HepG2 (cell line): ENCODE data around the gene FAM200B. TPM values are rescaled to one million over a fixed set of nuclear protein-coding genes. Genes with fewer than 3 reads are reported as not detected.

Experiments used
- ATAC-seq: fragments of 200-7000 bp; cut with Tn5 transposase; 3 replicates; pipeline ENCODE4 v1.9.1; 2020; ENCODE audit warnings: mild to moderate bottlenecking, moderate library complexity
- BruUV-seq: library from RNA; stranded (reverse); fragments of 400-500 nt; replicated peaks from 2 replicates; lab custom pipeline; 2021; lab: Mats Ljungman, UMichigan
- CTCF ChIA-PET: fragments of 300-600 bp; formaldehyde crosslinking; extraction: SDS; loops from one replicate; lab custom pipeline; 2021; ENCODE audit warnings: low total read pairs, inconsistent platforms, low intra/inter-chr PET ratio; lab: Yijun Ruan, JAX
- POLR2A ChIA-PET: fragments of 350-600 bp; sonication (Branson Sonifier 250); formaldehyde crosslinking; loops from one replicate; lab custom pipeline; 2020; ENCODE audit warnings: antibody characterized with exemption, inconsistent platforms; lab: Yijun Ruan, JAX
- DNase-seq: peaks from one replicate; pipeline ENCODE4 v3.0.0-alpha.2; 2015; ENCODE audit warnings: low spot score
- FAIRE-seq: peaks from 3 replicates; lab custom pipeline; 2011; peaks lifted over from hg19 to GRCh38; lab: Jason Lieb, UNC
- H2AFZ ChIP-seq: one replicate; pipeline ENCODE4 v1.6.1; 2011; ENCODE audit warnings: low read length, inconsistent platforms
- H3K27ac ChIP-seq: fragments of 300-600 bp; 3 replicates; pipeline ENCODE4 v1.8.0; 2011; ENCODE audit warnings: mixed run types, mild to moderate bottlenecking, mixed read lengths, low read length, inconsistent platforms; ENCODE audit not compliant: insufficient read depth; ENCODE audit errors: extremely low read length
- H3K27me3 ChIP-seq, 2 experiments: fragments of 200-600 bp in 1 of 2; 2 replicates in 1 of 2; 3 replicates in 1 of 2; pipeline versions ENCODE4 v1.6.0 to v1.8.0; 2011; ENCODE audit warnings: low read length in 2 of 2, mild to moderate bottlenecking in 2 of 2, moderate library complexity in 2 of 2, inconsistent platforms in 1 of 2; ENCODE audit not compliant: insufficient read depth in 2 of 2, control insufficient read depth in 1 of 2
- H3K36me3 ChIP-seq, 2 experiments: fragments of 200-600 bp in 1 of 2; replicated peaks in 1 of 2; 2 replicates in 1 of 2; 3 replicates in 1 of 2; pipeline versions ENCODE4 v1.5.1 to v1.8.0; 2011; ENCODE audit warnings: low read length in 2 of 2, inconsistent platforms in 1 of 2; ENCODE audit not compliant: insufficient read depth in 2 of 2, control insufficient read depth in 1 of 2
- H3K4me1 ChIP-seq: 2 replicates; pipeline ENCODE4 v1.5.1; 2012; ENCODE audit warnings: low read length, inconsistent platforms; ENCODE audit not compliant: insufficient read depth
- H3K4me2 ChIP-seq: 2 replicates; pipeline ENCODE4 v1.6.0; 2011; ENCODE audit warnings: low read depth, low read length, inconsistent platforms
- H3K4me3 ChIP-seq, 3 experiments: fragments of 200-600 bp in 1 of 3; sonication (generic), shearing (Covaris generic) in 1 of 3; replicated peaks in 1 of 3; 2 replicates each; pipeline ENCODE4 v1.5.1; 2011 to 2016; ENCODE audit warnings: low read length in 3 of 3, inconsistent platforms in 2 of 3, low read depth in 2 of 3, mild to moderate bottlenecking in 2 of 3, control low read depth in 1 of 3, mixed read lengths in 1 of 3; ENCODE audit not compliant: insufficient read depth in 1 of 3
- H3K79me2 ChIP-seq: one replicate; pipeline ENCODE4 v1.6.1; 2011; ENCODE audit warnings: low read length, inconsistent platforms; ENCODE audit not compliant: insufficient read depth
- H3K9ac ChIP-seq: 2 replicates; pipeline ENCODE4 v1.6.0; 2011; ENCODE audit warnings: mild to moderate bottlenecking, low read depth, low read length, inconsistent platforms; ENCODE audit not compliant: insufficient read depth
- H3K9me3 ChIP-seq: 2 replicates; pipeline ENCODE4 v1.5.1; 2012; ENCODE audit warnings: mild to moderate bottlenecking, low read length
- H4K20me1 ChIP-seq: 2 replicates; pipeline ENCODE4 v1.6.0; 2011; ENCODE audit warnings: inconsistent platforms, mild to moderate bottlenecking, low read length, moderate library complexity; ENCODE audit not compliant: insufficient read depth
- ATF1 ChIP-seq: IDR thresholded peaks from 2 replicates; pipeline ENCODE4 v1.6.1; 2016; ENCODE audit warnings: mild to moderate bottlenecking, control low read depth
- CC2D1A ChIP-seq: sonication (generic); formaldehyde crosslinking; IDR thresholded peaks from 2 replicates; pipeline ENCODE4 v1.8.1; 2023; ENCODE audit warnings: mild to moderate bottlenecking, missing genetic modification reagents
- ELF4 ChIP-seq: sonication (generic); formaldehyde crosslinking; IDR thresholded peaks from 2 replicates; pipeline ENCODE4 v1.5.0; 2020; ENCODE audit warnings: missing genetic modification reagents, mild to moderate bottlenecking, moderate library complexity, borderline replicate concordance
- FUBP1 ChIP-seq: sonication (generic); formaldehyde crosslinking; IDR thresholded peaks from 2 replicates; pipeline ENCODE4 v1.5.1; 2020; ENCODE audit warnings: missing genetic modification reagents, mild to moderate bottlenecking, borderline replicate concordance
- GABPB1 ChIP-seq: IDR thresholded peaks from 2 replicates; pipeline ENCODE4 v1.6.1; 2016; ENCODE audit warnings: mild to moderate bottlenecking, missing genetic modification reagents, moderate library complexity, missing compliant biosample characterization
- HOXA5 ChIP-seq: sonication (generic); formaldehyde crosslinking; IDR thresholded peaks from 2 replicates; pipeline ENCODE4 v1.4.0; 2020; ENCODE audit warnings: missing genetic modification reagents
- KLF9 ChIP-seq: IDR thresholded peaks from 2 replicates; pipeline ENCODE4 v1.6.1; 2016; ENCODE audit warnings: low read depth
- MAFG ChIP-seq: sonication (generic); formaldehyde crosslinking; IDR thresholded peaks from 2 replicates; pipeline ENCODE4 v1.5.1; 2020; ENCODE audit warnings: mild to moderate bottlenecking, missing genetic modification reagents
- MEIS1 ChIP-seq: sonication (generic); formaldehyde crosslinking; IDR thresholded peaks from 2 replicates; pipeline ENCODE4 v1.9.0; 2021; ENCODE audit warnings: mild to moderate bottlenecking, missing genetic modification reagents, moderate library complexity, borderline replicate concordance
- NFE2L2 ChIP-seq: fragments of 150-350 bp; IDR thresholded peaks from 2 replicates; pipeline ENCODE4 v1.6.1; 2014; ENCODE audit warnings: low read length
- RELA ChIP-seq: sonication (generic); formaldehyde crosslinking; IDR thresholded peaks from 2 replicates; pipeline ENCODE4 v1.4.0; 2020; ENCODE audit warnings: missing genetic modification reagents
- TOE1 ChIP-seq: sonication (generic); formaldehyde crosslinking; IDR thresholded peaks from 2 replicates; pipeline ENCODE4 v1.4.0; 2020; ENCODE audit warnings: mild to moderate bottlenecking, missing genetic modification reagents
- ZFX ChIP-seq: sonication (generic); formaldehyde crosslinking; IDR thresholded peaks from 2 replicates; pipeline ENCODE4 v1.4.0; 2020; ENCODE audit warnings: mild to moderate bottlenecking, low read depth, missing genetic modification reagents, moderate library complexity
- ZNF253 ChIP-seq: sonication (generic); formaldehyde crosslinking; IDR thresholded peaks from 2 replicates; pipeline ENCODE4 v1.8.0; 2022; ENCODE audit warnings: mild to moderate bottlenecking, missing genetic modification reagents, borderline replicate concordance
- ZNF280B ChIP-seq: sonication (generic); formaldehyde crosslinking; IDR thresholded peaks from 2 replicates; pipeline ENCODE4 v1.5.0; 2020; ENCODE audit warnings: missing genetic modification reagents, mild to moderate bottlenecking, borderline replicate concordance
- WGBS: methylation state at CpG from one replicate; pipeline ENCODE4 v1.1.6; 2017; ENCODE audit warnings: low lambda C conversion rate; 5-methylcytosine and 5-hydroxymethylcytosine counted together
- in situ Hi-C: cut with HindIII; loops from 2 replicates; pipeline ENCODE4 v1.10.0; 2017; ENCODE audit warnings: low pct_unique_long_range_greater_than_20kb; ENCODE audit not compliant: extremely low pct_ligation_motif_present
- intact Hi-C: fragments of 100-400 bp; cut with micrococcal nuclease; formaldehyde crosslinking; loops from one replicate; pipeline ENCODE4 v1.10.0; 2022; ENCODE audit not compliant: unreplicated experiment
- polyA plus RNA-seq, 8 experiments: library from polyadenylated mRNA; depleted of rRNA in 3 of 8; stranded (reverse) in 7 of 8; unstranded in 1 of 8; fragments of >200 nt; fragmentation: Illumina TruSeq in 4 of 8; extraction: Trizol in 4 of 8; gene quantifications; 2 replicates each; pipeline versions ENCODE4 v1.2.1 to v1.2.3, GENCODE V29; 2011 to 2016; ENCODE audit warnings: low read depth in 4 of 8, missing spikeins in 1 of 8, mixed read lengths in 1 of 8; ENCODE audit not compliant: insufficient read depth in 1 of 8
- total RNA-seq, 5 experiments: library from RNA; depleted of rRNA; stranded (reverse); fragments of >200 nt; fragmentation: Illumina TruSeq; extraction: Trizol; gene quantifications; 2 replicates each; pipeline ENCODE4 v1.2.3, GENCODE V29; 2016; ENCODE audit warnings: low read depth in 1 of 5
- TF ChIP-seq, protein P1 (sequence below): sonication (generic); formaldehyde crosslinking; IDR thresholded peaks from 2 replicates; pipeline ENCODE4 v1.4.0; 2020; ENCODE audit warnings: missing genetic modification reagents, mild to moderate bottlenecking, borderline replicate concordance
- TF ChIP-seq, protein P2 (sequence below): IDR thresholded peaks from 2 replicates; pipeline ENCODE4 v1.6.1; 2016; ENCODE audit warnings: missing compliant biosample characterization, missing genetic modification reagents, borderline replicate concordance

FAM200B gene
- total and polyA plus RNA-seq, 2 of the 13 experiments (the other 11 are each of a cell fraction or from before 2014, with no cell fraction given), result 25.6 to 41.8 TPM

DNA sequence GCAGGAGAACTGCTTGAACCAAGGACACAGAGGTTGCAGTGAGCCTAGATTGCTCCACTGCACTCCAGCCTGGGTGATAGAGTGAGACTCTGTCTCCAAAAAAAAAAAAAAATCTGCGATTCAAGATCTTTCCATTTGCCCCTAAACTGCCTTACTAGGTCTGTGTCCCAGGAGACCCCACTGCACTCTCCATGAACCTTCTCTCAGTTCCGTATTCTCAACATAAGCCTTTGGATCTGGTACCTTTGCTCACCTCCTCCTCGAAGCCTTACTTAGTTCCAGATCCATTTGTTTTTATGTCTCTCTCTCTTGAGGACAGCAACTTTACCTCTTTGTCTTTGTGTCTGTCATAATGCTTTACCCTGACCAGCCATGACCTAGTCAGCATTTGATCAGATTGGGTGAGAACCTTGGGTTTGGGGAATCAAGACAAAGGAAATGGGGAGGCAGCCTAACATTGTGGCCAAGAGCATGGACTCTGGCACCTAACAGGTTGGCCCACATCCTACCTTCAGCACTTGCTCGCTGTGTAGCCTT is 55.0 kb downstream of the FAM200B start:
- CTCF ChIA-PET, result no interaction called here
- peaks cover 0 to 10% of the 10 kb centered on the region in 2 experiments; a peak in 2 of 5 replicates for H3K27me3 ChIP-seq
- intact Hi-C loops, result no loop called here
- TF ChIP-seq GABPB1 (CRISPR knock-in tag) (no peak), ZFX (CRISPR knock-in tag) (no peak), MAFG (CRISPR knock-in tag) (no peak), ZNF280B (CRISPR knock-in tag) (no peak), NFE2L2 (no peak), ATF1 (CRISPR knock-in tag) (no peak), HOXA5 (no peak), ELF4 (CRISPR knock-in tag) (no peak), KLF9 (CRISPR knock-in tag) (no peak), CC2D1A (CRISPR knock-in tag) (no peak), ZNF253 (no peak), TOE1 (CRISPR knock-in tag) (no peak), FUBP1 (CRISPR knock-in tag) (no peak), MEIS1 (CRISPR knock-in tag) (no peak), RELA (CRISPR knock-in tag) (no peak)
- TF ChIP-seq, protein P1, sequence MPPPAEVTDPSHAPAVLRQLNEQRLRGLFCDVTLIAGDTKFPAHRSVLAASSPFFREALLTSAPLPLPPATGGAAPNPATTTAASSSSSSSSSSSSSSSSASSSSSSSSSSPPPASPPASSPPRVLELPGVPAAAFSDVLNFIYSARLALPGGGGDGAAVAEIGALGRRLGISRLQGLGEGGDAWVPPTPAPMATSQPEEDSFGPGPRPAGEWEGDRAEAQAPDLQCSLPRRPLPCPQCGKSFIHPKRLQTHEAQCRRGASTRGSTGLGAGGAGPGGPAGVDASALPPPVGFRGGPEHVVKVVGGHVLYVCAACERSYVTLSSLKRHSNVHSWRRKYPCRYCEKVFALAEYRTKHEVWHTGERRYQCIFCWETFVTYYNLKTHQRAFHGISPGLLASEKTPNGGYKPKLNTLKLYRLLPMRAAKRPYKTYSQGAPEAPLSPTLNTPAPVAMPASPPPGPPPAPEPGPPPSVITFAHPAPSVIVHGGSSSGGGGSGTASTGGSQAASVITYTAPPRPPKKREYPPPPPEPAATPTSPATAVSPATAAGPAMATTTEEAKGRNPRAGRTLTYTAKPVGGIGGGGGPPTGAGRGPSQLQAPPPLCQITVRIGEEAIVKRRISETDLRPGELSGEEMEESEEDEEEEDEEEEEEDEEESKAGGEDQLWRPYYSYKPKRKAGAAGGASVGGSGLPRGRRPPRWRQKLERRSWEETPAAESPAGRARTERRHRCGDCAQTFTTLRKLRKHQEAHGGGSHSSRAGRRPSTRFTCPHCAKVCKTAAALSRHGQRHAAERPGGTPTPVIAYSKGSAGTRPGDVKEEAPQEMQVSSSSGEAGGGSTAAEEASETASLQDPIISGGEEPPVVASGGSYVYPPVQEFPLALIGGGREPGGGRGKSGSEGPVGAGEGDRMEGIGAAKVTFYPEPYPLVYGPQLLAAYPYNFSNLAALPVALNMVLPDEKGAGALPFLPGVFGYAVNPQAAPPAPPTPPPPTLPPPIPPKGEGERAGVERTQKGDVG (CRISPR knock-in tag), result no peak
- TF ChIP-seq, protein P2, sequence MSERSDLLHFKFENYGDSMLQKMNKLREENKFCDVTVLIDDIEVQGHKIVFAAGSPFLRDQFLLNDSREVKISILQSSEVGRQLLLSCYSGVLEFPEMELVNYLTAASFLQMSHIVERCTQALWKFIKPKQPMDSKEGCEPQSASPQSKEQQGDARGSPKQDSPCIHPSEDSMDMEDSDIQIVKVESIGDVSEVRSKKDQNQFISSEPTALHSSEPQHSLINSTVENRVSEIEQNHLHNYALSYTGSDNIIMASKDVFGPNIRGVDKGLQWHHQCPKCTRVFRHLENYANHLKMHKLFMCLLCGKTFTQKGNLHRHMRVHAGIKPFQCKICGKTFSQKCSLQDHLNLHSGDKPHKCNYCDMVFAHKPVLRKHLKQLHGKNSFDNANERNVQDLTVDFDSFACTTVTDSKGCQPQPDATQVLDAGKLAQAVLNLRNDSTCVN (CRISPR knock-in tag), result no peak

More for the DNA sequence above, 55.0 kb downstream of the FAM200B start:
- Histone ChIP-seq H3K9me3 (peaks cover under 1% of the 10 kb centered on the region; the same call in 1 of the 2 replicates), H3K27ac (no peak overlapping the region), H3K4me3 (no peak overlapping the region), H3K4me2 (no peak overlapping the region), H3K79me2 (no peaks in the 10 kb centered on the region), H2AFZ (no peak overlapping the region), H3K9ac (no peak overlapping the region), H3K4me1 (peaks cover 17% of the 10 kb centered on the region), H3K36me3 (no peaks in the 10 kb centered on the region), H4K20me1 (no peaks in the 10 kb centered on the region)
- DNase-seq, result no peak
- no TSS peak for BruUV-seq
- WGBS, result 51% methylated on average over 4 of the region's 4 CpGs
- ATAC-seq, result no peak
- POLR2A ChIA-PET, result no interaction called here
- FAIRE-seq, result no peak
- in situ Hi-C loops, result no loop called here
